CD4-positive, alpha-beta T cell treated with Interleukin-1 beta for 1 hour (primary cell): ENCODE results near the gene UFM1.
"Not testable (repeated sequence)": the region's sequence is repeated elsewhere in the genome, so short reads cannot be mapped to it uniquely, and the experiment has no call there.

ENCODE experiments used
- DNase-seq, 2 donors: peaks; one replicate each; pipeline ENCODE4 v3.0.0-alpha.2; 2020 to 2022

The UFM1 gene

GRCh38 chr13:38366954-38367645 lies 17.4 kb downstream of the UFM1 start:
- no peak for DNase-seq

GRCh38 chr13:38369058-38369457 lies 19.4 kb downstream of the UFM1 start:
- DNase-seq = no peak

- DNase-seq = not testable (repeated sequence)
Measured at GRCh38 chr13:38370096-38370495, 20.4 kb downstream of the UFM1 start.

- DNase-seq = no peak
Measured at GRCh38 chr13:38372820-38373383, 23.3 kb downstream of the UFM1 start.

GRCh38 chr13:38376546-38376945 lies 26.9 kb downstream of the UFM1 start:
- DNase-seq = no peak

- no peak for DNase-seq
Measured at GRCh38 chr13:38381890-38382289, 32.2 kb downstream of the UFM1 start.

- no peak for DNase-seq
Measured at GRCh38 chr13:38382946-38383345, 33.3 kb downstream of the UFM1 start.

GRCh38 chr13:38384171-38384570 lies 34.5 kb downstream of the UFM1 start:
- no peak for DNase-seq

GRCh38 chr13:38385153-38385891 lies 35.7 kb downstream of the UFM1 start:
- DNase-seq = no peak

GRCh38 chr13:38386421-38386820 lies 36.8 kb downstream of the UFM1 start:
- no peak for DNase-seq

- no peak for DNase-seq
Measured at GRCh38 chr13:38391341-38391740, 41.7 kb downstream of the UFM1 start.

GRCh38 chr13:38394777-38395496 lies 45.3 kb downstream of the UFM1 start:
- no peak for DNase-seq

- no peak for DNase-seq
Measured at GRCh38 chr13:38395497-38395788, 45.8 kb downstream of the UFM1 start.

- no peak for DNase-seq
Measured at GRCh38 chr13:38398711-38399493, 49.3 kb downstream of the UFM1 start.

- DNase-seq = no peak
Measured at GRCh38 chr13:38399535-38399934, 49.9 kb downstream of the UFM1 start.

- no peak for DNase-seq
Measured at GRCh38 chr13:38401276-38401675, 51.6 kb downstream of the UFM1 start.

- no peak for DNase-seq
Measured at GRCh38 chr13:38405216-38405615, 55.6 kb downstream of the UFM1 start.

GRCh38 chr13:38409771-38410170 lies 60.1 kb downstream of the UFM1 start:
- DNase-seq = no peak

GRCh38 chr13:38412266-38412665 lies 62.6 kb downstream of the UFM1 start:
- no peak for DNase-seq
